ENCODE data around the gene PGLYRP3.

GRCh38 chr1:153312570-153313186 lies at the start of gene PGLYRP3:
- TF ChIP-seq, protein P1, sequence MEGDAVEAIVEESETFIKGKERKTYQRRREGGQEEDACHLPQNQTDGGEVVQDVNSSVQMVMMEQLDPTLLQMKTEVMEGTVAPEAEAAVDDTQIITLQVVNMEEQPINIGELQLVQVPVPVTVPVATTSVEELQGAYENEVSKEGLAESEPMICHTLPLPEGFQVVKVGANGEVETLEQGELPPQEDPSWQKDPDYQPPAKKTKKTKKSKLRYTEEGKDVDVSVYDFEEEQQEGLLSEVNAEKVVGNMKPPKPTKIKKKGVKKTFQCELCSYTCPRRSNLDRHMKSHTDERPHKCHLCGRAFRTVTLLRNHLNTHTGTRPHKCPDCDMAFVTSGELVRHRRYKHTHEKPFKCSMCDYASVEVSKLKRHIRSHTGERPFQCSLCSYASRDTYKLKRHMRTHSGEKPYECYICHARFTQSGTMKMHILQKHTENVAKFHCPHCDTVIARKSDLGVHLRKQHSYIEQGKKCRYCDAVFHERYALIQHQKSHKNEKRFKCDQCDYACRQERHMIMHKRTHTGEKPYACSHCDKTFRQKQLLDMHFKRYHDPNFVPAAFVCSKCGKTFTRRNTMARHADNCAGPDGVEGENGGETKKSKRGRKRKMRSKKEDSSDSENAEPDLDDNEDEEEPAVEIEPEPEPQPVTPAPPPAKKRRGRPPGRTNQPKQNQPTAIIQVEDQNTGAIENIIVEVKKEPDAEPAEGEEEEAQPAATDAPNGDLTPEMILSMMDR (IDR thresholded peaks at IDR 0.05; ENCODE audit: extremely low read depth in 1 of 2, insufficient read depth in 1 of 2, low read depth in 1 of 2, low read length in 2 of 2), result no peak
- TF ChIP-seq POLR2A (IDR thresholded peaks at IDR 0.05; ENCODE audit: low read depth, low read length) (no peak), MYC (IDR thresholded peaks at IDR 0.05; ENCODE audit: low read depth, low read length) (no peak), FOS (IDR thresholded peaks at IDR 0.05; ENCODE audit: borderline replicate concordance, insufficient read depth, low read length) (no peak), EZH2 (IDR thresholded peaks at IDR 0.05; ENCODE audit: borderline replicate concordance, low read depth, low read length, severe bottlenecking) (no peak), POLR2AphosphoS5 (IDR thresholded peaks at IDR 0.05; ENCODE audit: insufficient read depth, low read depth, low read length) (no peak), JUN (IDR thresholded peaks at IDR 0.05; ENCODE audit: borderline replicate concordance, insufficient read depth, insufficient read length, low read depth) (no peak)
